Measurements from ENCODE around the gene SMIM41.

SMIM41 gene

DNA sequence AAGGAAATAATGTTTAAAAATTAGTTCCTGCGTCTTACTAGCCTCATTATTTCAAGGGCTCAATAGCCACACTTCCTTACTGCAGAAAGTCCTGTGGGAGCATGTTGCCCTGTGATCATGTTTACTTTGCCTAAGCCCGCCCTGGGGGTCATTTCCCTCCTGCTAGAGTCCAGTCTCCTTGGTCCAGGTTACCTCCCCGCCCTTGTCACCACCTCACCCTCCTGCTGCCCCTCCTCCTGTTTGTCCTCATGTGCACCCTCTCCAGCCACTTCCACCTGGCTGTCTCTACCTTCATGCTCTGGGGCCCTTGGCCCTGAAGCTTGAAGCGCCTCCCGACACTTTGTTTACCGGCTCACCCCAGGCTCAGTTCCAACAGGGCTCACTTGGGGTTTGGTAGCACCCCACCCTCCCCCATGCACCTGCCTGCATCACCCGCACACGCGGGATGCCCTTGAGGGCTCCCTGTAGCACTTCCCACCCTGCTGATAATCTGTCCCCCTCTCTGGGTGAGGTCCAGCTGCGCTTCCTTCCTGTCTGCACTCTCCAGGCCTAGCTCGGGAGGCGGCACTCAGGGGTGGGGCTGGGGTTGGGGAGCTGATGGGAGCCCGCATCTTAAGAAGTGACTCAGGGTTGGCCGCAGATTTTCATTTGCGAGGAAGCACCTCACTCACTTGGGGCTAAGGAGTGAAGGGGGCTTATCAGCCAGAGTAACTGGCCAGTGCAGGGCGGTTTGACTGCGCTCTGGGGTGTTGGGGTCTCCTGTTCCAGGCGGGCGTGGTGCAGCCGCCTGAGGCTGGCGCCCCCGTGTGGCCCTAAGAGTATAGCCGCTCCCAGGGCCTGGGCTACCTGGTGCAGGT lies 40.1 kb downstream of the SMIM41 start:
- peak in 1 of 2 experiments; percentile 24 for DNase-seq (ENCODE audit: low read depth in 1 of 2, low spot score in 1 of 2)
- H3K27ac ChIP-seq (replicated peaks), result no peak overlapping the region
- TF ChIP-seq, protein P1, sequence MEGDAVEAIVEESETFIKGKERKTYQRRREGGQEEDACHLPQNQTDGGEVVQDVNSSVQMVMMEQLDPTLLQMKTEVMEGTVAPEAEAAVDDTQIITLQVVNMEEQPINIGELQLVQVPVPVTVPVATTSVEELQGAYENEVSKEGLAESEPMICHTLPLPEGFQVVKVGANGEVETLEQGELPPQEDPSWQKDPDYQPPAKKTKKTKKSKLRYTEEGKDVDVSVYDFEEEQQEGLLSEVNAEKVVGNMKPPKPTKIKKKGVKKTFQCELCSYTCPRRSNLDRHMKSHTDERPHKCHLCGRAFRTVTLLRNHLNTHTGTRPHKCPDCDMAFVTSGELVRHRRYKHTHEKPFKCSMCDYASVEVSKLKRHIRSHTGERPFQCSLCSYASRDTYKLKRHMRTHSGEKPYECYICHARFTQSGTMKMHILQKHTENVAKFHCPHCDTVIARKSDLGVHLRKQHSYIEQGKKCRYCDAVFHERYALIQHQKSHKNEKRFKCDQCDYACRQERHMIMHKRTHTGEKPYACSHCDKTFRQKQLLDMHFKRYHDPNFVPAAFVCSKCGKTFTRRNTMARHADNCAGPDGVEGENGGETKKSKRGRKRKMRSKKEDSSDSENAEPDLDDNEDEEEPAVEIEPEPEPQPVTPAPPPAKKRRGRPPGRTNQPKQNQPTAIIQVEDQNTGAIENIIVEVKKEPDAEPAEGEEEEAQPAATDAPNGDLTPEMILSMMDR (IDR thresholded peaks at IDR 0.05; ENCODE audit: insufficient read depth, low read length), result peak; percentile 23
- TF ChIP-seq, protein P2, sequence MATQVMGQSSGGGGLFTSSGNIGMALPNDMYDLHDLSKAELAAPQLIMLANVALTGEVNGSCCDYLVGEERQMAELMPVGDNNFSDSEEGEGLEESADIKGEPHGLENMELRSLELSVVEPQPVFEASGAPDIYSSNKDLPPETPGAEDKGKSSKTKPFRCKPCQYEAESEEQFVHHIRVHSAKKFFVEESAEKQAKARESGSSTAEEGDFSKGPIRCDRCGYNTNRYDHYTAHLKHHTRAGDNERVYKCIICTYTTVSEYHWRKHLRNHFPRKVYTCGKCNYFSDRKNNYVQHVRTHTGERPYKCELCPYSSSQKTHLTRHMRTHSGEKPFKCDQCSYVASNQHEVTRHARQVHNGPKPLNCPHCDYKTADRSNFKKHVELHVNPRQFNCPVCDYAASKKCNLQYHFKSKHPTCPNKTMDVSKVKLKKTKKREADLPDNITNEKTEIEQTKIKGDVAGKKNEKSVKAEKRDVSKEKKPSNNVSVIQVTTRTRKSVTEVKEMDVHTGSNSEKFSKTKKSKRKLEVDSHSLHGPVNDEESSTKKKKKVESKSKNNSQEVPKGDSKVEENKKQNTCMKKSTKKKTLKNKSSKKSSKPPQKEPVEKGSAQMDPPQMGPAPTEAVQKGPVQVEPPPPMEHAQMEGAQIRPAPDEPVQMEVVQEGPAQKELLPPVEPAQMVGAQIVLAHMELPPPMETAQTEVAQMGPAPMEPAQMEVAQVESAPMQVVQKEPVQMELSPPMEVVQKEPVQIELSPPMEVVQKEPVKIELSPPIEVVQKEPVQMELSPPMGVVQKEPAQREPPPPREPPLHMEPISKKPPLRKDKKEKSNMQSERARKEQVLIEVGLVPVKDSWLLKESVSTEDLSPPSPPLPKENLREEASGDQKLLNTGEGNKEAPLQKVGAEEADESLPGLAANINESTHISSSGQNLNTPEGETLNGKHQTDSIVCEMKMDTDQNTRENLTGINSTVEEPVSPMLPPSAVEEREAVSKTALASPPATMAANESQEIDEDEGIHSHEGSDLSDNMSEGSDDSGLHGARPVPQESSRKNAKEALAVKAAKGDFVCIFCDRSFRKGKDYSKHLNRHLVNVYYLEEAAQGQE (IDR thresholded peaks at IDR 0.05; ENCODE audit: insufficient replicate concordance, low read depth), result no peak
- H3K27me3 ChIP-seq (ENCODE audit: insufficient read depth, poor library complexity, severe bottlenecking), result peaks cover 2% of the 10 kb centered on the region
- no peak overlapping the region for H3K4me3 ChIP-seq (replicated peaks; ENCODE audit: insufficient read depth, low read length)

DNA sequence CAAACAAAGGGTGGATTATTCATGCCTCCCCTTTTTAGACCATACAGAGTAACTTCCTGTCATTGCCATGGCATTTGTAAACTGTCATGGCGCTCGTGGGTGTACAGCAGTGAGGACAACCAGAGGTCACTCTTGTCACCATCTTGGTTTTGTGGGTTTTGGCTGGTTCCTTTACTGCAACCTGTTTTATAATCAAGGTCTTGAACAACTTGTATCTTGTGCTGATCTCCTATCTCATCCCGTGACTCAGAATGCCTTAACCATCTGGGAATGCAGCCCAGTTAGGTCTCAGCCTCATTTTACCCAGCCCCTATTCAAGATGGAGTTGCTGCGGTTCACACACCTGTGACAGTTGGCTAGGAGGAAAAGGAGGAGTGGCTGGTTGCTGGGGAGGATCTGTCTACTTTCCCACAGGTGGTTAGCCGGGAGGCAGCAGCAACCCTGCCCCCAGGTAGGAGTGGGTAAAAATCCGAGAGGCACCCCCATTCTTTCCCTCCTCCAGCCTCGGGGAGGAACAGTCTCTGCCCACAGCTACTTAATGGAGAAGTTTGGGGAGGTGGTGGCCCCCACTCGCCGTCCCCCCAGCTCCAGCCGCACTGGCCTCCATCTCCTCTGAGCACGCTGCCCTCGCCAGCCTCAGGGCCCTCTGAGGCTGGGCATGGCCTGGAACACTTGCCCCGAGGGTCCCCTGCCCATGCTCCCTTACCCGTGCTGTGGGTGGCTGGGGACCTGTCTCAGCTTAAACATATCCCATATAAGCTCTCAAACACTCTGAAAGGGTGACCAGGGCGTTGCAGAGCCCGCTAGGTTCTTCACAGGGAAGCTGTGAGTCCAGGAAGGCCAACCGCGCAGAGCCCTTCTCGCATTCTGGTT lies 41.7 kb downstream of the SMIM41 start:
- no peak overlapping the region for H3K27ac ChIP-seq (replicated peaks)
- peaks cover 2% of the 10 kb centered on the region for H3K27me3 ChIP-seq (ENCODE audit: insufficient read depth, poor library complexity, severe bottlenecking)
- H3K4me3 ChIP-seq (replicated peaks; ENCODE audit: insufficient read depth, low read length), result no peak overlapping the region
- no peak for DNase-seq (ENCODE audit: low read depth in 1 of 2, low spot score in 1 of 2)
- TF ChIP-seq SPI1 (IDR thresholded peaks at IDR 0.05; ENCODE audit: borderline replicate concordance, low read depth) (no peak), POLR2AphosphoS5 (IDR thresholded peaks at IDR 0.05; ENCODE audit: low read depth) (no peak), GABPA (IDR thresholded peaks at IDR 0.05; ENCODE audit: low read depth) (no peak)
- TF ChIP-seq, protein P1 (IDR thresholded peaks at IDR 0.05; ENCODE audit: insufficient read depth, low read length), result no peak

DNA sequence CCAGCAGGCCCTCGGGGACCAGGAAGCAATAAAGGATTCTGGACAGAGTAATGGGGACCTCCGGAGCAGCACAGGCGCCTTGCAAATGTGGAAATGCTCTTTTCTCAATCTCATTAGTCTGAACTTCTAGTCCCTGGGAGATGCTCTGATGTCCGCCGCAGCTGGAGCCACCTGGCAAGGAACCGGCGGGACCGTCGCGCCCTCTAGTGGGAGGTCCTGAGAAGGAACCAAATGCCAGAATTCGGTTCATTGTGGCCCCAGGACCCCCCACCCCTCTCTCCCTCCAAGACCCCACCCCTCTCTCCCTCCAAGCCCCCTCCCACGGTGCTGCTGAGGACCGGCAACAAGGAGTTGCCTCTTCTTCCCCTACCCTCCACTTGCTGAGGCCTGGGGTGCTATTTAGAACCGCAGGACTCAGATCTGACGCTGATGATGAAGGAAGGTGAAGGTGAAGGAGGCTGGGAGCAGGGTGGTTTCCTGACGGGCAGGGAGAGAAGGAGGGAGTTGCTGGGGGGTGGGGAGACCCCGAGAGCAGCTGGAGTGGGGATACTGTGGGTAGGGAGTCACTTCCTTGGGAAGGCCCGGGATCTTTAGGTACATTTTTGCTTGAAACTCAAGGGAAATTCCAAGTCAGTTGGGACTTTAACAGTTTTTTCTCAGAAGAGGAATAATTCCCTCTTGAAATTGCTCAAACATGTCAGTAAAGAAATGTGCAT lies 42.5 kb downstream of the SMIM41 start:
- Histone ChIP-seq H3K4me3 (replicated peaks; ENCODE audit: insufficient read depth, low read length) (no peak overlapping the region), H3K27ac (replicated peaks) (no peak overlapping the region)

More for the DNA sequence above, 42.5 kb downstream of the SMIM41 start:
- DNase-seq (ENCODE audit: low read depth in 1 of 2, low spot score in 1 of 2), result peak in 1 of 2 experiments; percentile 57
- H3K27me3 ChIP-seq (ENCODE audit: insufficient read depth, poor library complexity, severe bottlenecking), result peaks cover 4% of the 10 kb centered on the region
- TF ChIP-seq POLR2AphosphoS5 (IDR thresholded peaks at IDR 0.05; ENCODE audit: low read depth) (no peak), SPI1 (IDR thresholded peaks at IDR 0.05; ENCODE audit: borderline replicate concordance, low read depth) (no peak), GABPA (IDR thresholded peaks at IDR 0.05; ENCODE audit: low read depth) (no peak)
- TF ChIP-seq, protein P1 (IDR thresholded peaks at IDR 0.05; ENCODE audit: insufficient read depth, low read length), result peak; percentile 61
- TF ChIP-seq, protein P2 (IDR thresholded peaks at IDR 0.05; ENCODE audit: insufficient replicate concordance, low read depth), result no peak

Data from HL-60 (cell line).